K562 (cell line): ENCODE data around the gene ODC1. TPM values are rescaled to one million over a fixed set of nuclear protein-coding genes. Genes with fewer than 3 reads are reported as not detected.

Experiments
- BACH1 ChIP-seq: fragments of 200-800 bp; sonication (Bioruptor generic); IDR thresholded peaks from 2 replicates; pipeline ENCODE4 v1.6.1; 2016; ENCODE audit warnings: missing genetic modification characterization, missing compliant biosample characterization
- CSDE1 ChIP-seq, 2 experiments: fragments of 450-650 bp; IDR thresholded peaks; 2 replicates each; pipeline ENCODE4 v1.6.1; 2016; ENCODE audit warnings: mild to moderate bottlenecking in 1 of 2
- DMBX1 ChIP-seq: fragments of 250-450 bp; sonication (Bioruptor Pico); IDR thresholded peaks from 2 replicates; pipeline ENCODE4 v1.8.0; 2022; ENCODE audit warnings: inconsistent platforms, mild to moderate bottlenecking, moderate library complexity, borderline replicate concordance
- HIVEP1 ChIP-seq: fragments of 250-450 bp; sonication (Bioruptor Pico); IDR thresholded peaks from 2 replicates; pipeline ENCODE4 v1.4.0; 2020; ENCODE audit warnings: mild to moderate bottlenecking
- MAFG ChIP-seq: fragments of 450-650 bp; conservative IDR thresholded peaks from 2 replicates; pipeline ENCODE4 v1.6.1; 2016; ENCODE audit warnings: missing genetic modification characterization, missing compliant biosample characterization
- NFRKB ChIP-seq: fragments of 450-650 bp; IDR thresholded peaks from 2 replicates; pipeline ENCODE4 v1.6.1; 2016; ENCODE audit warnings: low read depth
- NR2C2 ChIP-seq, 2 experiments: fragments of 200-800 bp in 1 of 2; sonication (Bioruptor generic) in 1 of 2; sonication (generic) in 1 of 2; formaldehyde crosslinking in 1 of 2; IDR thresholded peaks; 2 replicates each; pipeline versions ENCODE4 v1.6.1 to v1.8.0; 2016 to 2022; ENCODE audit warnings: mild to moderate bottlenecking in 1 of 2, missing compliant biosample characterization in 1 of 2, missing genetic modification characterization in 1 of 2, missing genetic modification reagents in 1 of 2
- POLR2H ChIP-seq: IDR thresholded peaks from 2 replicates; pipeline ENCODE4 v1.6.1; 2016; ENCODE audit warnings: missing genetic modification characterization, low read depth, mild to moderate bottlenecking, control low read depth, missing compliant biosample characterization, moderate library complexity
- STAG1 ChIP-seq: sonication (generic); formaldehyde crosslinking; IDR thresholded peaks from 2 replicates; pipeline ENCODE4 v1.5.0; 2020; ENCODE audit warnings: missing genetic modification reagents, borderline replicate concordance
- TBP ChIP-seq: optimal IDR thresholded peaks from 2 replicates; pipeline ENCODE3; 2011; ENCODE audit warnings: low read depth, low read length, improper control_type of control experiment
- YY1 ChIP-seq, 3 experiments: IDR thresholded peaks; 2 replicates each; pipeline ENCODE4 v1.6.1; 2011; ENCODE audit warnings: low read length in 2 of 3, mild to moderate bottlenecking in 2 of 3, moderate library complexity in 2 of 3, borderline replicate concordance in 1 of 3, control low read depth in 1 of 3, low read depth in 1 of 3; ENCODE audit not compliant: insufficient read depth in 3 of 3, insufficient replicate concordance in 2 of 3, control insufficient read depth in 1 of 3, insufficient read length in 1 of 3; ENCODE audit errors: extremely low read depth in 1 of 3
- ZFX ChIP-seq: sonication (generic); formaldehyde crosslinking; IDR thresholded peaks from 2 replicates; pipeline ENCODE4 v1.8.0; 2022; ENCODE audit warnings: mild to moderate bottlenecking, missing genetic modification reagents, moderate library complexity
- ZNF583 ChIP-seq: fragments of 250-450 bp; sonication (Bioruptor Pico); IDR thresholded peaks from 2 replicates; pipeline ENCODE4 v1.4.0; 2020
- polyA plus RNA-seq, 8 experiments: library from polyadenylated mRNA; depleted of rRNA in 4 of 8; stranded (reverse) in 5 of 8; unstranded in 3 of 8; fragments of >200 nt; fragmentation: Nextera tagmentation in 2 of 8; fragmentation: Illumina TruSeq in 1 of 8; extraction: Ambion mirVana in 2 of 8; extraction: Trizol in 1 of 8; gene quantifications; 2 replicates each; pipeline versions ENCODE4 v1.2.1 to v1.2.3, GENCODE V29; 2011 to 2014; ENCODE audit warnings: inconsistent platforms in 1 of 8, missing spikeins in 1 of 8
- total RNA-seq, 7 experiments: library from RNA; depleted of rRNA in 6 of 7; stranded (reverse); fragments of >200 nt in 6 of 7; fragmentation: Illumina TruSeq in 2 of 7; extraction: Trizol in 2 of 7; gene quantifications; 2 replicates each; pipeline versions ENCODE4 v1.2.1 to v1.2.3, GENCODE V29; 2011 to 2021; ENCODE audit warnings: low replicate concordance in 1 of 7
- TF ChIP-seq, protein P1 (sequence below): sonication (generic); formaldehyde crosslinking; IDR thresholded peaks from 2 replicates; pipeline ENCODE4 v1.8.1; 2023; ENCODE audit warnings: mild to moderate bottlenecking, missing genetic modification reagents

The ODC1 gene
- total and polyA plus RNA-seq, 9 of the 15 experiments (the other 6 are each of a cell fraction or from before 2014, with no cell fraction given), result 142 to 563 (median 457) TPM

DNA sequence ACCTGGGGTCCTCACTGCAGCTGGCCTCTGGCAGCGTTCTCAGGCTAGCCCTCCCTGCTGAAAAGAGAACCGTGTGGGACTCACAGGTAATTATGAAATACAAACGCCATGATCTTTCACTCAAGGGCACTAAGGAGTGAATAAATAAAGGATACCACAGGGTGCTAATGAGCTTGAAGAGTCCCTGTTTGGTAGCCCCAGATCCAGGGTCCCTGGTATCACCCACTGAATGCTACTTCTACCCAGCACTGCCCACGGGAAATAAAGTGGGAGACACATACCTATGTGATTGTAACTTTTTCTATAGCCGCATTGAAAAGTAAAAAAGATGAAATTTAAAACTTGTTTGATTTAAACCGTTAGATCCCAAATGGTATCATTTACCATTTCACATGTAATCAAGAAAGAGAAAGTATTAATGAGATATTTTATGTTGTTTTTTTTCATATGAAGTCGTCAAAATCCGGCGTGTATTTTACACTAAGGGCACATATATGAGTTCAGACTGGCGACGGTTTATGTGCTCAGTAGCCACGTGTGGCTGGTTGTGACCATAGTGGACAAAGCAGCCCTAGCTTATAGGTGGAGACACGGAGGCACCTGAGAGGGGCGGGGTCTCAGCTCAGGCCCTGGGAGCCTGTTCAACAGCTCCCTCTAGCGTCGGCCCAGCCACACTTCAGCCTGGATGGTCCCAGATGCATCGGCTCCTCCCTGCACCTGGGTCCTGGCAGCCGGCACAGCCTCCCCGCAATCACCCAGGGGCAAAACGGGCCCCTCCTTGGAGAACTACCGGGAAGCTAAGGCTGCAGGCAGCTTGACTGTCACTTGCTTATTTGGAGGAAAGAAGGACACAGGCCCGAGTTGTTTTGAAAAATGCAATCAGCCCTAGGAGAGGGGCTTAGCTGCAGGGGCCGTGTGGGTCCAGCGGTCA, 39.2 kb downstream of the ODC1 start (continued):
- TF ChIP-seq, protein P1, sequence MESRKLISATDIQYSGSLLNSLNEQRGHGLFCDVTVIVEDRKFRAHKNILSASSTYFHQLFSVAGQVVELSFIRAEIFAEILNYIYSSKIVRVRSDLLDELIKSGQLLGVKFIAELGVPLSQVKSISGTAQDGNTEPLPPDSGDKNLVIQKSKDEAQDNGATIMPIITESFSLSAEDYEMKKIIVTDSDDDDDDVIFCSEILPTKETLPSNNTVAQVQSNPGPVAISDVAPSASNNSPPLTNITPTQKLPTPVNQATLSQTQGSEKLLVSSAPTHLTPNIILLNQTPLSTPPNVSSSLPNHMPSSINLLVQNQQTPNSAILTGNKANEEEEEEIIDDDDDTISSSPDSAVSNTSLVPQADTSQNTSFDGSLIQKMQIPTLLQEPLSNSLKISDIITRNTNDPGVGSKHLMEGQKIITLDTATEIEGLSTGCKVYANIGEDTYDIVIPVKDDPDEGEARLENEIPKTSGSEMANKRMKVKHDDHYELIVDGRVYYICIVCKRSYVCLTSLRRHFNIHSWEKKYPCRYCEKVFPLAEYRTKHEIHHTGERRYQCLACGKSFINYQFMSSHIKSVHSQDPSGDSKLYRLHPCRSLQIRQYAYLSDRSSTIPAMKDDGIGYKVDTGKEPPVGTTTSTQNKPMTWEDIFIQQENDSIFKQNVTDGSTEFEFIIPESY (CRISPR knock-in tag), result peak; percentile 55
- TF ChIP-seq YY1 (IDR thresholded peaks at IDR 0.05; ENCODE audit: borderline replicate concordance in 1 of 3, control insufficient read depth in 1 of 3, extremely low read depth in 1 of 3, insufficient read depth in 3 of 3, insufficient read length in 1 of 3, insufficient replicate concordance in 2 of 3, low read depth in 1 of 3, low read length in 2 of 3) (peak in 2 of 3 experiments; percentile 42 to 48), NR2C2 (CRISPR knock-in tag; IDR thresholded peaks at IDR 0.05) (no peak), NR2C2 (tag; IDR thresholded peaks at IDR 0.05) (peak; percentile 42), TBP (peak; percentile 57), HIVEP1 (CRISPR knock-in tag) (no peak), MAFG (tag) (0 out of 2 replicates have a peak, but pooled peaks have one; percentile 4), DMBX1 (0 out of 2 replicates have a peak, but pooled peaks have one; percentile 22), NFRKB (peak; percentile 34; the same call in 1 of the 2 replicates), BACH1 (tag) (no peak), STAG1 (CRISPR knock-in tag) (peak; percentile 78; the same call in 1 of the 2 replicates), ZFX (CRISPR knock-in tag) (0 out of 2 replicates have a peak, but pooled peaks have one; percentile 7), CSDE1 (IDR thresholded peaks at IDR 0.05) (peak in 1 of 2 experiments; percentile 62; a peak in 1 of 4 replicates), POLR2H (tag) (no peak), ZNF583 (CRISPR knock-in tag) (no peak)
